GM12864 (cell line): ENCODE data around the gene SLC66A1.

Experiments used
- DNase-seq: peaks from one replicate; pipeline ENCODE4 v3.0.0-alpha.2; 2011; ENCODE audit warnings: low read depth
- H3K4me3 ChIP-seq: 2 replicates; pipeline ENCODE4 v1.5.1; 2011; ENCODE audit warnings: mild to moderate bottlenecking, low read depth, low read length, control low read depth
- CTCF ChIP-seq: IDR thresholded peaks from 2 replicates; pipeline ENCODE4 v1.5.1; 2011; ENCODE audit warnings: low read depth, mild to moderate bottlenecking, moderate library complexity, low read length, control low read depth, inconsistent platforms; ENCODE audit errors: missing control alignments

SLC66A1 gene

GRCh38 chr1:19352839-19353238 is 40.7 kb downstream of the SLC66A1 start:
- no peak for TF ChIP-seq CTCF
- DNase-seq = no peak
- H3K4me3 ChIP-seq = no peak overlapping the region

- H3K4me3 ChIP-seq = no peak overlapping the region
- no peak for TF ChIP-seq CTCF
- no peak for DNase-seq
Observed at GRCh38 chr1:19353596-19353995, 41.5 kb downstream of the SLC66A1 start.

GRCh38 chr1:19354531-19354981 is 42.4 kb downstream of the SLC66A1 start:
- TF ChIP-seq CTCF = no peak

GRCh38 chr1:19356266-19356665 is 44.1 kb downstream of the SLC66A1 start:
- no peak for TF ChIP-seq CTCF
- H3K4me3 ChIP-seq = no peak overlapping the region
- no peak for DNase-seq

More at GRCh38 chr1:19354531-19354981, 42.4 kb downstream of the SLC66A1 start:
- no peak overlapping the region for H3K4me3 ChIP-seq
- DNase-seq = no peak

DNA sequence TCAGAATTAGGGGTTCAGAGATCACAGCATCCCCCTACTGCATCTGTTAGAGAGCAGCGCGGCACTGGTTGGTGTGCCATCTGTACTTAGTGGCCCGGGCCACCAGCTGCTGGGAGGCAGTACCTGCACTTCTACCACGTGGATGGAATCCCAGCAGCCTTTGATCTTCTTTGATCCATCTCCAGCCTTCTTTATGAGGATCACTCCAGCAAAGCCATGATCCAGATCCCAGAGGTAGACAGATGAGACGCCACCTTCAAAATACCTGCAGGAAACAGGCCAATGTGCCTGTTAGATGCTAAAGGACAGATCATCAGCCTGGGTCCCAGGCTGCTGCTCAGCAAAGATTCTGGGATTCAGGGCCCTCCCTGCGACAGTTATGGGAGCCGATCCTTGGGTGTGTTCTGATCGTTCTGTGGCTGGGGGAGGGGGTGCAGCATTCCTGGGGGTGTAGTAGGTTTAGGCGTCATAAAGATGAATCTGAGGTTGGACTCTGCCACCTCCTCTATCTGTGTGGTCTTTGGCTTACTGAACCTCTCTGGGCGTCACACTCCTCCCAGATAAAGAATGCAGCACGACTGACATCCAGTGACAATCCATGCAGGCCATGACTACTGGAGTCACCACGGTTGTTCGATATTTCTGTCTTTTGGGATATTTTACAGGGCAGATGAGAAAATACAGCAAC is 45.3 kb downstream of the SLC66A1 start:
- no peak for DNase-seq
- H3K4me3 ChIP-seq = no peak overlapping the region
- no peak for TF ChIP-seq CTCF

DNA sequence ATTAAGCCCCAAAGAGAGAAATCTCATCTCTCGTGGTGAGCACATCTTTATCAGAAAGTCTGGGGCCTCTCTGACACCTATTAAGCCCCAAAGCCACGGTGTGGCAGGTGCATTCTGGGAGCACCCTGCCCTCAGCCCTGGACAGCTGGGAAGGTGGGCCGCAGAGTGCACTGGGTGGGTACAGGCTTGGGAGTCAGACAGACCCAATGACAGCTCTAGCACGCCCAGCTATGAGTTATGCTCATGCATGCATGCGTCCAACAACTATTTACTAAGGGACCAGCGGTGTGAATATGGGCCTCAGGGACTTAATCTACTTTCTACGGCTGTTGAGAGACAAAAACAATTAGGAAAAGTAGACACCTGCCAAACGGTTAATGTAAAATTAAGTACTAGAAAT is 46.6 kb downstream of the SLC66A1 start:
- no peak for DNase-seq
- no peak for TF ChIP-seq CTCF
- no peak overlapping the region for H3K4me3 ChIP-seq

DNA sequence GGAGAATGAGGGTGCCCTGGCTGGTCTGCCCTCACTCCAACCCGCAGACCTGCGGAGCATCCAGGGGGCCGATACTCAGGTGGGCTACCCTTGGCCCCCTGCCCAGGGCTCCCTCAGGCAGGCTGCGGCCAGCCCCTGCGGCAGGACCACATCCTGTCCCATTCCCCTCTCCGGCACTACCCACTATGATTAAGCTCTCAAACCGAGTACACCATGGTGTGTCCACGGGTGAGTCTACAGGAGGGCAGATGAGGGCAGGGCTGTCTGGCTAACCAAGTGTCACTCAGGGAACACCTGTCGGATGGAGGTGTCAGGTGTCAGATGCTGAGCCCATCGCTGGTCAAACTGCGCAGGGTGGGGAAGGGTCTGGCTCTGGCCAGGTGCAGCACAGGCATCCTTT is 47.2 kb downstream of the SLC66A1 start:
- DNase-seq = no peak
- H3K4me3 ChIP-seq = no peak overlapping the region
- no peak for TF ChIP-seq CTCF
